IMR-90 (cell line): ENCODE measurements around the gene ASTN2. TPM values are rescaled to one million over a fixed set of nuclear protein-coding genes. Genes with fewer than 3 reads are reported as not detected.

Experiments used
- ATAC-seq: fragments of 200-7000 bp; cut with Tn5 transposase; 2 replicates; pipeline ENCODE4 v1.9.1; 2020; ENCODE audit warnings: low read depth, mild to moderate bottlenecking, moderate library complexity
- BruUV-seq: library from RNA; stranded (reverse); fragments of 400-500 nt; replicated peaks from 2 replicates; lab custom pipeline; 2021; lab: Mats Ljungman, UMichigan
- CTCF ChIA-PET: fragments of 300-600 bp; formaldehyde crosslinking; extraction: SDS; loops from one replicate; lab custom pipeline; 2021; ENCODE audit warnings: antibody characterized with exemption; lab: Yijun Ruan, JAX
- POLR2A ChIA-PET: fragments of 300-600 bp; sonication (Branson Sonifier 250); formaldehyde crosslinking; loops from one replicate; lab custom pipeline; 2022; ENCODE audit warnings: antibody characterized with exemption; ENCODE audit not compliant: unreplicated experiment; lab: Charles Lee
- DNase-seq: peaks from one replicate; pipeline ENCODE4 v3.0.0; 2013
- H2AFZ ChIP-seq: replicated peaks from 2 replicates; pipeline ENCODE3; 2013; ENCODE audit warnings: low read length, mild to moderate bottlenecking; ENCODE audit not compliant: poor library complexity
- H2AK5ac ChIP-seq: 2 replicates; pipeline ENCODE4 v1.6.1; 2013; ENCODE audit warnings: low read depth, low read length, inconsistent platforms
- H2AK9ac ChIP-seq: replicated peaks from 2 replicates; pipeline ENCODE3; 2013; ENCODE audit warnings: mild to moderate bottlenecking, low read depth, low read length, moderate library complexity; ENCODE audit not compliant: poor library complexity
- H2BK120ac ChIP-seq: 2 replicates; pipeline ENCODE4 v1.6.1; 2013; ENCODE audit warnings: low read depth, low read length, inconsistent platforms
- H2BK15ac ChIP-seq: 3 replicates; pipeline ENCODE4 v1.6.1; 2013; ENCODE audit warnings: low read depth, low read length, inconsistent platforms
- H2BK20ac ChIP-seq: 2 replicates; pipeline ENCODE4 v1.6.1; 2013; ENCODE audit warnings: low read depth, mild to moderate bottlenecking, inconsistent platforms, low read length, moderate library complexity
- H2BK5ac ChIP-seq: 2 replicates; pipeline ENCODE4 v1.6.1; 2013; ENCODE audit warnings: mild to moderate bottlenecking, low read depth, low read length, inconsistent platforms; ENCODE audit not compliant: poor library complexity, severe bottlenecking
- H3K14ac ChIP-seq: replicated peaks from 2 replicates; pipeline ENCODE4 v1.6.1; 2013; ENCODE audit warnings: low read depth, low read length, inconsistent platforms
- H3K18ac ChIP-seq: 2 replicates; pipeline ENCODE4 v1.6.1; 2013; ENCODE audit warnings: low read depth, low read length, control low read depth
- H3K23ac ChIP-seq: 2 replicates; pipeline ENCODE4 v1.6.1; 2013; ENCODE audit warnings: low read depth, low read length, inconsistent platforms
- H3K27ac ChIP-seq: 2 replicates; pipeline ENCODE4 v1.5.1; 2013; ENCODE audit warnings: mild to moderate bottlenecking, control low read depth, low read length; ENCODE audit not compliant: insufficient read depth
- H3K27me3 ChIP-seq: 2 replicates; pipeline ENCODE4 v1.6.1; 2013; ENCODE audit warnings: low read length; ENCODE audit not compliant: control insufficient read depth, insufficient read depth
- H3K36me3 ChIP-seq: 2 replicates; pipeline ENCODE4 v1.6.1; 2013; ENCODE audit warnings: low read length, mixed read lengths; ENCODE audit not compliant: control insufficient read depth, insufficient read depth
- H3K4ac ChIP-seq: 2 replicates; pipeline ENCODE4 v1.6.1; 2013; ENCODE audit warnings: low read depth, low read length, inconsistent platforms
- H3K4me1 ChIP-seq: 2 replicates; pipeline ENCODE4 v1.6.1; 2013; ENCODE audit warnings: low read length, mixed read lengths; ENCODE audit not compliant: control insufficient read depth, insufficient read depth
- H3K4me2 ChIP-seq: 2 replicates; pipeline ENCODE4 v1.6.1; 2013; ENCODE audit warnings: low read depth, mild to moderate bottlenecking, control low read depth, low read length, moderate library complexity
- H3K4me3 ChIP-seq: 2 replicates; pipeline ENCODE4 v1.5.1; 2013; ENCODE audit warnings: low read depth, mild to moderate bottlenecking, control low read depth, low read length, moderate library complexity; ENCODE audit not compliant: insufficient read depth
- H3K56ac ChIP-seq: 2 replicates; pipeline ENCODE4 v1.6.1; 2013; ENCODE audit warnings: low read length, inconsistent platforms; ENCODE audit not compliant: insufficient read depth; ENCODE audit errors: extremely low read depth
- H3K79me1 ChIP-seq, 2 experiments: 2 replicates each; pipeline ENCODE4 v1.6.1; 2013; ENCODE audit warnings: low read length in 2 of 2, inconsistent platforms in 1 of 2, low read depth in 1 of 2
- H3K9ac ChIP-seq: 2 replicates; pipeline ENCODE4 v1.6.1; 2013; ENCODE audit warnings: low read depth, low read length, control low read depth
- H3K9me1 ChIP-seq: 2 replicates; pipeline ENCODE4 v1.6.1; 2013; ENCODE audit warnings: low read length, inconsistent platforms; ENCODE audit not compliant: insufficient read depth
- H3K9me3 ChIP-seq: 2 replicates; pipeline ENCODE4 v1.6.1; 2013; ENCODE audit warnings: low read length; ENCODE audit not compliant: control insufficient read depth, insufficient read depth
- H4K20me1 ChIP-seq: 2 replicates; pipeline ENCODE4 v1.6.1; 2013; ENCODE audit warnings: low read length, inconsistent platforms; ENCODE audit not compliant: insufficient read depth
- H4K5ac ChIP-seq: 2 replicates; pipeline ENCODE4 v1.6.1; 2013; ENCODE audit warnings: mild to moderate bottlenecking, low read depth, low read length, control low read depth
- H4K8ac ChIP-seq, 2 experiments: 2 replicates each; pipeline ENCODE4 v1.6.1; 2013; ENCODE audit warnings: low read depth in 2 of 2, low read length in 2 of 2, control low read depth in 1 of 2, inconsistent platforms in 1 of 2
- H4K91ac ChIP-seq: 2 replicates; pipeline ENCODE4 v1.6.1; 2013; ENCODE audit warnings: low read depth, low read length, inconsistent platforms; ENCODE audit not compliant: insufficient read depth
- BHLHE40 ChIP-seq: fragments of 150-350 bp; IDR thresholded peaks from 2 replicates; pipeline ENCODE4 v1.6.1; 2016; ENCODE audit warnings: mild to moderate bottlenecking, low read depth, low read length
- CEBPB ChIP-seq: IDR thresholded peaks from 2 replicates; pipeline ENCODE4 v1.6.1; 2012; ENCODE audit warnings: low read depth, low read length, improper control_type of control experiment
- CHD1 ChIP-seq: IDR thresholded peaks from 2 replicates; pipeline ENCODE4 v1.6.1; 2012; ENCODE audit warnings: low read depth, low read length, improper control_type of control experiment
- CTCF ChIP-seq: conservative IDR thresholded peaks from 2 replicates; pipeline ENCODE4 v1.5.1; 2012; ENCODE audit warnings: mild to moderate bottlenecking, low read depth, low read length, improper control_type of control experiment
- FOS ChIP-seq: fragments of 150-350 bp; IDR thresholded peaks from 2 replicates; pipeline ENCODE4 v1.6.1; 2016; ENCODE audit warnings: low read depth, low read length
- MAFK ChIP-seq: IDR thresholded peaks from 2 replicates; pipeline ENCODE4 v1.6.1; 2012; ENCODE audit warnings: low read depth, low read length, improper control_type of control experiment
- MXI1 ChIP-seq: IDR thresholded peaks from 2 replicates; pipeline ENCODE4 v1.6.1; 2012; ENCODE audit warnings: low read depth, mild to moderate bottlenecking, low read length, moderate library complexity, borderline replicate concordance
- NFE2L2 ChIP-seq: fragments of 150-350 bp; IDR thresholded peaks from 2 replicates; pipeline ENCODE4 v1.6.1; 2016; ENCODE audit warnings: low read depth, mild to moderate bottlenecking, low read length
- POLR2A ChIP-seq: IDR thresholded peaks from 2 replicates; pipeline ENCODE4 v1.6.1; 2012; ENCODE audit warnings: mild to moderate bottlenecking, low read depth, low read length
- RAD21 ChIP-seq: IDR thresholded peaks from 2 replicates; pipeline ENCODE4 v1.6.1; 2012; ENCODE audit warnings: low read length, improper control_type of control experiment
- RCOR1 ChIP-seq: IDR thresholded peaks from 2 replicates; pipeline ENCODE4 v1.6.1; 2012; ENCODE audit warnings: mild to moderate bottlenecking, low read length, improper control_type of control experiment; ENCODE audit not compliant: insufficient replicate concordance
- SMC3 ChIP-seq: fragments of 150-350 bp; IDR thresholded peaks from 2 replicates; pipeline ENCODE4 v1.6.1; 2016; ENCODE audit warnings: low read depth, mild to moderate bottlenecking, antibody characterized with exemption, low read length, moderate library complexity
- WGBS, 2 experiments: methylation state at CpG; one replicate each; pipeline versions ENCODE4 v1.1.5 to v1.1.7; 2013; ENCODE audit warnings: missing lambda C conversion rate in 2 of 2; ENCODE audit not compliant: insufficient read length in 1 of 2; ENCODE audit errors: extremely low coverage in 2 of 2; 5-methylcytosine and 5-hydroxymethylcytosine counted together
- dilution Hi-C: fragments of 300-500 bp; cut with HindIII; formaldehyde crosslinking; loops from one replicate; pipeline ENCODE4 v1.14.3; 2018; ENCODE audit warnings: low sequenced_read_pairs; ENCODE audit not compliant: unreplicated experiment
- in situ Hi-C: fragments of 300-500 bp; cut with MboI; formaldehyde crosslinking; loops from 3 replicates; pipeline ENCODE4 v1.14.3; 2019; ENCODE audit warnings: low sequenced_read_pairs, inconsistent platforms, mixed read lengths
- intact Hi-C: fragments of 100-400 bp; cut with micrococcal nuclease; formaldehyde crosslinking; loops from 2 replicates; pipeline ENCODE4 v1.10.0; 2022
- polyA plus RNA-seq, 3 experiments: library from polyadenylated mRNA; depleted of rRNA; stranded (reverse); fragments of >200 nt; gene quantifications; 2 replicates each; pipeline ENCODE4 v1.2.3, GENCODE V29; 2012; ENCODE audit warnings: low replicate concordance in 1 of 3
- total RNA-seq: library from RNA; depleted of rRNA; stranded (reverse); fragments of >200 nt; gene quantifications from 2 replicates; pipeline ENCODE4 v1.2.3, GENCODE V29; 2012

The ASTN2 gene
- total and polyA plus RNA-seq, 2 of the 4 experiments (the other 2 are of a cell fraction), result 3.8 to 6.8 TPM

GRCh38 chr9:116394070-116394469 lies 1020.8 kb downstream of the ASTN2 start:
- no peak overlapping the region for H2AK9ac ChIP-seq
- no peaks in the 10 kb centered on the region for H3K79me1 ChIP-seq
- no peak overlapping the region for H4K5ac ChIP-seq
- H3K14ac ChIP-seq, result no peak overlapping the region
- 100% methylated on average over 1 of the region's 6 CpGs; no CpG with 5 or more reads in 1 of the 2 experiments for WGBS, 2 experiments
- no peaks in the 10 kb centered on the region for H3K27me3 ChIP-seq
- H3K4me3 ChIP-seq, result no peak overlapping the region
- H2AFZ ChIP-seq, result no peak overlapping the region
- no peaks in the 10 kb centered on the region for H3K9me3 ChIP-seq
- dilution Hi-C loops (no loop called here), in situ Hi-C loops (no loop called here), intact Hi-C loops (no loop called here)
- no peak for TF ChIP-seq POLR2A
- TF ChIP-seq BHLHE40, result no peak
- TF ChIP-seq RAD21, result no peak
- TF ChIP-seq NFE2L2, result no peak
- TF ChIP-seq CTCF, result no peak
- no peak for TF ChIP-seq CHD1
- no peak for TF ChIP-seq RCOR1
- no peak for TF ChIP-seq FOS
- TF ChIP-seq CEBPB, result no peak
- TF ChIP-seq SMC3, result no peak
- TF ChIP-seq MXI1, result no peak
- no peak for TF ChIP-seq MAFK
- ATAC-seq (no peak), DNase-seq (no peak)
- no peak overlapping the region for H3K27ac ChIP-seq
- peaks cover 73% of the 10 kb centered on the region for H3K36me3 ChIP-seq
- no peak overlapping the region for H3K4ac ChIP-seq
- peaks cover 5% of the 10 kb centered on the region for H3K9me1 ChIP-seq
- H3K56ac ChIP-seq, result no peak overlapping the region
- H2BK20ac ChIP-seq, result no peak overlapping the region
- BruUV-seq, result no TSS peak
- H4K20me1 ChIP-seq, result 0 out of 2 replicates have a peak, but pooled peaks cover 6% of the 10 kb centered on the region
- H4K91ac ChIP-seq, result no peak overlapping the region
- ChIA-PET CTCF (interaction anchor here (1.3 kb wide), 1 partner anchor 8 kb away, joined by 3 read pairs; no protein-coding TSS in a partner anchor), POLR2A (no interaction called here)
- H3K23ac ChIP-seq, result no peak overlapping the region
- no peak overlapping the region for H3K9ac ChIP-seq
- no peak overlapping the region for H4K8ac ChIP-seq
- H3K18ac ChIP-seq, result no peak overlapping the region
- no peak overlapping the region for H2BK120ac ChIP-seq
- no peak overlapping the region for H2BK5ac ChIP-seq
- H2AK5ac ChIP-seq, result no peak overlapping the region
- no peak overlapping the region for H2BK15ac ChIP-seq
- peaks cover 5% of the 10 kb centered on the region for H3K4me1 ChIP-seq
- H3K4me2 ChIP-seq, result no peak overlapping the region
